Smooth muscle cell (in vitro differentiated cells): Measurements from ENCODE around the gene CGN. TPM values are rescaled to one million over a fixed set of nuclear protein-coding genes. Genes with fewer than 3 reads are reported as not detected.
A peak's percentile ranks its signal among the peaks of the same experiment; 100 is the strongest.

Experiments used
- DNase-seq: peaks from one replicate; lab custom pipeline; 2025; ENCODE audit not compliant: unreplicated experiment; lab: John Stamatoyannopoulos, UW
- H2AFZ ChIP-seq: fragments of 200-600 bp; sonication (generic); 2 replicates; pipeline ENCODE4 v1.6.0; 2016; ENCODE audit warnings: antibody characterized with exemption, low read depth, mild to moderate bottlenecking
- H3F3A ChIP-seq: fragments of 200-600 bp; sonication (generic); 2 replicates; pipeline ENCODE4 v1.6.0; 2017; ENCODE audit warnings: antibody characterized with exemption, low read depth
- H3K27ac ChIP-seq: fragments of 200-600 bp; sonication (generic); 2 replicates; pipeline ENCODE4 v1.5.1; 2016; ENCODE audit warnings: low read depth, mild to moderate bottlenecking
- H3K27me3 ChIP-seq: fragments of 200-600 bp; sonication (generic); 2 replicates; pipeline ENCODE4 v1.6.1; 2016; ENCODE audit warnings: low read depth, mild to moderate bottlenecking
- H3K36me3 ChIP-seq: fragments of 200-600 bp; sonication (generic); 2 replicates; pipeline ENCODE4 v1.5.1; 2016; ENCODE audit warnings: low read depth
- H3K4me1 ChIP-seq: fragments of 200-600 bp; sonication (generic); 2 replicates; pipeline ENCODE4 v1.5.1; 2016; ENCODE audit warnings: low read depth
- H3K4me2 ChIP-seq: fragments of 200-600 bp; sonication (generic); 2 replicates; pipeline ENCODE4 v1.6.0; 2016; ENCODE audit warnings: mild to moderate bottlenecking
- H3K4me3 ChIP-seq: fragments of 200-600 bp; sonication (generic); 2 replicates; pipeline ENCODE4 v1.5.1; 2016; ENCODE audit warnings: mild to moderate bottlenecking
- H3K79me2 ChIP-seq: fragments of 200-600 bp; sonication (generic); 2 replicates; pipeline ENCODE4 v1.6.0; 2016; ENCODE audit warnings: low read depth, mild to moderate bottlenecking
- H3K9ac ChIP-seq: fragments of 200-600 bp; sonication (generic); 2 replicates; pipeline ENCODE4 v1.6.0; 2016; ENCODE audit warnings: low read depth
- H3K9me3 ChIP-seq: fragments of 200-600 bp; sonication (generic); replicated peaks from 2 replicates; pipeline ENCODE4 v1.5.1; 2016; ENCODE audit warnings: low read depth
- H4K20me1 ChIP-seq: fragments of 200-600 bp; sonication (generic); 2 replicates; pipeline ENCODE4 v1.6.0; 2016; ENCODE audit warnings: low read depth
- WGBS: methylation state at CpG from one replicate; pipeline ENCODE4 v1.1.7; 2016; ENCODE audit warnings: low lambda C conversion rate; 5-methylcytosine and 5-hydroxymethylcytosine counted together
- polyA plus RNA-seq: library from polyadenylated mRNA; unstranded; fragments of >200 nt; fragmentation: Nextera tagmentation; extraction: Ambion mirVana; gene quantifications from 2 replicates; pipeline ENCODE4 v1.2.1, GENCODE V29; 2016
- total RNA-seq: library from RNA; depleted of rRNA; stranded (reverse); fragments of >200 nt; gene quantifications from 2 replicates; pipeline ENCODE4 v1.2.3, GENCODE V29; 2014
- TF ChIP-seq, protein P1 (sequence below): fragments of 200-600 bp; sonication (generic); IDR thresholded peaks from 2 replicates; pipeline ENCODE4 v1.5.1; 2017; ENCODE audit warnings: borderline replicate concordance, mild to moderate bottlenecking, antibody characterized with exemption; ENCODE audit not compliant: insufficient read depth, poor library complexity, severe bottlenecking

Gene CGN
- total and polyA plus RNA-seq, 2 experiments from 2014 or later = 0.70 to 17.0 TPM

DNA sequence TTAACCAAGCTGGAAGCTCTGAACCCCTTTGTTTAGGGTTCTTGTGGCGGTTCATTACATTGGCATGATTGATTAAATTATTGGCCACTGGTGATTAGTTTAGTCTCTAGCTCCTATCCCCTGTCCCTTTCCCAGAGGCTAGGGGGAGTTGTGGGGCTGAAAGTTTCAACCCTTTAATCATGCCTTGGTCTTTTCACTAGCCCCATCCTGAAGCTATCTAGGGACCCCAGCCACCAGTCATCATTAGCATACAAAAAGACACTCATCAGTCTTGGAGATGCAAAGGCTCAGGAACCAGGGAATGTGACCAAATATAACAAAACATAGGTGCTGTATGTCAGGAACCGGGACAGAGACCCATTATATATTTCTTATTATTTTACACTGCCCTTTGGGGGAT is 66.0 kb downstream of the CGN start:
- Histone ChIP-seq H3K4me2 (no peak overlapping the region), H3K9ac (no peak overlapping the region)
- WGBS = 95% methylated on average over 2 of the region's 2 CpGs

GRCh38 chr1:151578941-151579340 is 67.8 kb downstream of the CGN start:
- Histone ChIP-seq H3K9ac (no peak overlapping the region), H3K79me2 (no peaks in the 10 kb centered on the region), H3K9me3 (no peaks in the 10 kb centered on the region), H3K36me3 (peaks cover 7% of the 10 kb centered on the region), H3K27me3 (no peaks in the 10 kb centered on the region), H2AFZ (no peak overlapping the region), H3K4me1 (no peaks in the 10 kb centered on the region), H3K27ac (peak overlapping the region; percentile 30), H4K20me1 (no peaks in the 10 kb centered on the region), H3K4me3 (no peak overlapping the region), H3F3A (peaks cover 9% of the 10 kb centered on the region), H3K4me2 (no peak overlapping the region)
- no peak for DNase-seq
- WGBS = 63% methylated on average over 1 of the region's 1 CpG
- TF ChIP-seq, protein P1, sequence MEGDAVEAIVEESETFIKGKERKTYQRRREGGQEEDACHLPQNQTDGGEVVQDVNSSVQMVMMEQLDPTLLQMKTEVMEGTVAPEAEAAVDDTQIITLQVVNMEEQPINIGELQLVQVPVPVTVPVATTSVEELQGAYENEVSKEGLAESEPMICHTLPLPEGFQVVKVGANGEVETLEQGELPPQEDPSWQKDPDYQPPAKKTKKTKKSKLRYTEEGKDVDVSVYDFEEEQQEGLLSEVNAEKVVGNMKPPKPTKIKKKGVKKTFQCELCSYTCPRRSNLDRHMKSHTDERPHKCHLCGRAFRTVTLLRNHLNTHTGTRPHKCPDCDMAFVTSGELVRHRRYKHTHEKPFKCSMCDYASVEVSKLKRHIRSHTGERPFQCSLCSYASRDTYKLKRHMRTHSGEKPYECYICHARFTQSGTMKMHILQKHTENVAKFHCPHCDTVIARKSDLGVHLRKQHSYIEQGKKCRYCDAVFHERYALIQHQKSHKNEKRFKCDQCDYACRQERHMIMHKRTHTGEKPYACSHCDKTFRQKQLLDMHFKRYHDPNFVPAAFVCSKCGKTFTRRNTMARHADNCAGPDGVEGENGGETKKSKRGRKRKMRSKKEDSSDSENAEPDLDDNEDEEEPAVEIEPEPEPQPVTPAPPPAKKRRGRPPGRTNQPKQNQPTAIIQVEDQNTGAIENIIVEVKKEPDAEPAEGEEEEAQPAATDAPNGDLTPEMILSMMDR = no peak

More for the DNA sequence above, 66.0 kb downstream of the CGN start:
- no peak overlapping the region for H3K27ac ChIP-seq
- no peaks in the 10 kb centered on the region for H3K9me3 ChIP-seq
- TF ChIP-seq, protein P1 = no peak
- no peaks in the 10 kb centered on the region for H3K27me3 ChIP-seq
- H3K36me3 ChIP-seq = peaks cover 7% of the 10 kb centered on the region
- no peaks in the 10 kb centered on the region for H4K20me1 ChIP-seq
- peaks cover 9% of the 10 kb centered on the region for H3F3A ChIP-seq
- H3K79me2 ChIP-seq = no peaks in the 10 kb centered on the region
- H3K4me3 ChIP-seq = no peak overlapping the region
- DNase-seq = no peak
- no peaks in the 10 kb centered on the region for H3K4me1 ChIP-seq
- H2AFZ ChIP-seq = no peak overlapping the region

DNA sequence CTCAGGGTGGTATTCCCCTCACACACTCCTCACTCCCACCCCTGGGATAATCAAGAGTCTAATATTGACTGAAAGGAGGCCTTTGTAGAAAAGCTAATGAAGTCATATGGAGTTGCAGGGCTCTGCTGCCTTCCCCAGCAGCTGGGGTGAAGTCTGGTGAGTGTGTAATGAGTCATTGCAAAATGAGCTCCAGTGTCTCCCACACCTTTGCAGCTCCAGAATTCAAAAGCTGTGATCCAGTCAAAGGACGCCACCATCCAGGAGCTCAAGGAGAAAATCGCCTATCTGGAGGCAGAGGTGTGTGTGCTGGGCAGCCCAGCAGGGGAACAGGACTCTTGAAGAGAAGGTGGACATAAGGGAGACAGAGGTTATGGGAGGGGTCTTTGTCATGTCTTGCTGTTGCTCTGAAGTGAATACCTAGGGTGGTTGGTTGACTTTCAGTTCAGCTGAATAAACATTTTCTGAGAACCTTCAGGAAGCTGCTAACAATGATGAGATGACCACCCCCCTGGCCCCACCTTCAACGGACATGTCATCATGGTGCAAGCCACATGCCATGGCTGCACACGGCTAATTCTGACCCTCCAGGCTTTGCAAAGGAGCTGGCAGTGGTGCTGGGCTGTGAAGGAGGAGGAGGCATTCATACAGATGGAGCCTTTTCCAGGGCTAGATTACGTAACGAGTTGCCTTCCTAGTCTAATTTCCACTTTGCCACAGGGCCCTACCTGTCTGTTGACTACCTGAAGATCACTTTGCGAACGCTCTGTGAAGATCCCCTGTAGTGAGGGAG is 68.4 kb downstream of the CGN start:
- WGBS = 69% methylated on average over 8 of the region's 8 CpGs
- DNase-seq = no peak
- no peak overlapping the region for H2AFZ ChIP-seq
- no peaks in the 10 kb centered on the region for H3K4me1 ChIP-seq
- H3K4me3 ChIP-seq = no peak overlapping the region
- no peaks in the 10 kb centered on the region for H3K79me2 ChIP-seq
- H3K36me3 ChIP-seq = peaks cover 7% of the 10 kb centered on the region
- H3K27me3 ChIP-seq = no peaks in the 10 kb centered on the region
- peaks cover 9% of the 10 kb centered on the region for H3F3A ChIP-seq
- no peak overlapping the region for H3K4me2 ChIP-seq
- H4K20me1 ChIP-seq = no peaks in the 10 kb centered on the region
- no peak overlapping the region for H3K9ac ChIP-seq
- TF ChIP-seq, protein P1 = no peak
- no peaks in the 10 kb centered on the region for H3K9me3 ChIP-seq
- H3K27ac ChIP-seq = peak overlapping the region; percentile 30

DNA sequence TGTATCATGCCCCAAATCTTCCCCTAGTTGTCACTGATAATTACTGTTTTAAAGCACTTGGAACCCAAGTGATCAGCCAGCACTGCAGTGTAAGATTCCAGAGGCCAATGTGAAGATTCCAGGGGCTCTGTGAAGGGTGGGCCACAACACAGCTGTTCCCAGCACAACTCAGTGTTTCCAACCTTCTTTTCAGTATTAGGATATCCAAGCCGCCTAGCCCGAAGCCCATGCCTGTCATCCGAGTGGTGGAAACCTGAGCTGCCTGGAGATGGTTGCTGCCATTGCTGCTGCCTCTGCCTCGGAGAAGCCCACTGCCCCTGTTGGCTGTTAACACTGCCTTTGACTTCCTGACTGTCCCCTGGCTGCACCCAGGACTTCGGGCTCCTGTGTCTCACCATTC is 70.3 kb downstream of the CGN start:
- TF ChIP-seq, protein P1 = no peak
- Histone ChIP-seq H2AFZ (no peak overlapping the region), H3K4me3 (no peak overlapping the region)

More for the DNA sequence above, 70.3 kb downstream of the CGN start:
- Histone ChIP-seq H3K4me1 (peaks cover 6% of the 10 kb centered on the region), H3K36me3 (no peaks in the 10 kb centered on the region), H3K9ac (no peak overlapping the region), H3F3A (peaks cover 9% of the 10 kb centered on the region), H3K27ac (no peak overlapping the region), H3K79me2 (no peaks in the 10 kb centered on the region), H3K27me3 (no peaks in the 10 kb centered on the region), H4K20me1 (no peaks in the 10 kb centered on the region), H3K9me3 (no peaks in the 10 kb centered on the region), H3K4me2 (no peak overlapping the region)
- no peak for DNase-seq
- WGBS = 82% methylated on average over 5 of the region's 5 CpGs
